Stomach (tissue), 9 donors: ENCODE measurements around the gene CALHM1. TPM values are rescaled to one million over a fixed set of nuclear protein-coding genes. Genes with fewer than 3 reads are reported as not detected.

Experiments used
- DNase-seq, 2 donors: peaks; one replicate each; pipeline versions ENCODE4 v3.0.0 to v3.0.0-alpha.2; 2013 to 2019
- H3K27ac ChIP-seq, 5 donors: fragments of 200-600 bp in 4 of 5; sonication (generic) in 4 of 5; one replicate each; pipeline ENCODE4 v1.5.1; 2013 to 2019; ENCODE audit warnings: mild to moderate bottlenecking in 1 of 5, moderate library complexity in 1 of 5
- H3K27me3 ChIP-seq, 3 donors: fragments of 200-600 bp; sonication (generic); one replicate each; pipeline ENCODE4 v1.5.1; 2017 to 2019; ENCODE audit warnings: mixed run types in 1 of 3
- H3K36me3 ChIP-seq, 4 donors: fragments of 200-600 bp; sonication (generic); 1 replicate in 3 of 4; 2 replicates in 1 of 4; pipeline ENCODE4 v1.5.1; 2016 to 2019
- H3K4me1 ChIP-seq, 4 donors: fragments of 200-600 bp; sonication (generic); one replicate each; pipeline ENCODE4 v1.5.1; 2016 to 2019
- H3K4me3 ChIP-seq, 4 donors: fragments of 200-600 bp; sonication (generic) in 3 of 4; one replicate each; pipeline ENCODE4 v1.5.1; 2016 to 2019; ENCODE audit warnings: mild to moderate bottlenecking in 1 of 4
- H3K9me3 ChIP-seq, 4 donors: fragments of 200-600 bp; sonication (generic); one replicate each; pipeline ENCODE4 v1.5.1; 2016 to 2019
- CTCF ChIP-seq, 7 experiments: fragments of 450-650 bp in 4 of 7; fragments of 200-600 bp in 3 of 7; sonication (generic) in 3 of 7; IDR thresholded peaks; one replicate each; pipeline ENCODE4 v1.5.1; 2016 to 2019; ENCODE audit warnings: antibody characterized with exemption in 7 of 7, control low read depth in 2 of 7, mild to moderate bottlenecking in 1 of 7
- EP300 ChIP-seq: sonication (generic); formaldehyde crosslinking; IDR thresholded peaks from one replicate; pipeline ENCODE4 v1.6.1; 2017; ENCODE audit warnings: antibody characterized with exemption
- POLR2A ChIP-seq, 4 donors: fragments of 450-650 bp; IDR thresholded peaks; one replicate each; pipeline ENCODE4 v1.6.1; 2016; ENCODE audit warnings: antibody characterized with exemption in 4 of 4, control low read depth in 2 of 4, mild to moderate bottlenecking in 1 of 4, moderate library complexity in 1 of 4
- POLR2AphosphoS5 ChIP-seq, 3 donors: sonication (generic); formaldehyde crosslinking; IDR thresholded peaks; one replicate each; pipeline ENCODE4 v1.6.1; 2016; ENCODE audit warnings: antibody characterized with exemption in 3 of 3
- WGBS, 5 donors: extraction: QIAGEN DNeasy Blood & Tissue Kit in 3 of 5; methylation state at CpG; one replicate each; pipeline versions ENCODE4 v1.1.5 to v1.1.7; 2013 to 2018; 5-methylcytosine and 5-hydroxymethylcytosine counted together
- intact Hi-C: fragments of 100-400 bp; cut with DNase I; formaldehyde crosslinking; loops from one replicate; pipeline ENCODE4 v1.15.1; 2023; ENCODE audit warnings: low total_unique reads
- polyA plus RNA-seq, 3 donors: library from polyadenylated mRNA; stranded (reverse); fragments of 200-250 nt; gene quantifications; one replicate each; pipeline ENCODE4 v1.2.3, GENCODE V29; 2013
- total RNA-seq, 5 donors: library from RNA; depleted of rRNA; stranded (reverse); fragments of >200 nt; gene quantifications; one replicate each; pipeline versions ENCODE4 v1.1.0 to v1.2.3, GENCODE V29; 2014 to 2016
- donor health status: healthy with polysubstance abuse.
- donor health status: Bipolar disorder and iron deficiency.
- donor health status: healthy.

CALHM1 gene
- total and polyA plus RNA-seq, 8 donors, result not detected

GRCh38 chr10:103476046-103476768 lies 17.5 kb upstream of the CALHM1 start:
- DNase-seq, result no peak
- H3K4me1 ChIP-seq, result peaks cover 0 to 19% (median 1%) of the 10 kb centered on the region in 4 donors
- 54 to 94% (median 73%) methylated on average over 7 to 11 of the region's 11 CpGs for WGBS, 5 donors
- H3K27ac ChIP-seq, result no peak overlapping the region
- H3K9me3 ChIP-seq, result no peaks in the 10 kb centered on the region
- no peaks in the 10 kb centered on the region for H3K36me3 ChIP-seq
- intact Hi-C loops, result no loop called here
- H3K4me3 ChIP-seq, result no peak overlapping the region
- peaks cover 0 to 18% (median 0%) of the 10 kb centered on the region in 3 donors for H3K27me3 ChIP-seq
- TF ChIP-seq POLR2A (IDR thresholded peaks at IDR 0.05) (no peak), CTCF (IDR thresholded peaks at IDR 0.05) (no peak), POLR2AphosphoS5 (IDR thresholded peaks at IDR 0.05) (no peak), EP300 (no peak)

- H3K4me3 ChIP-seq, result no peak overlapping the region
- no peaks in the 10 kb centered on the region for H3K9me3 ChIP-seq
- intact Hi-C loops, result no loop called here
- peaks cover 0 to 22% (median 0%) of the 10 kb centered on the region in 3 donors for H3K27me3 ChIP-seq
- DNase-seq, result no peak
- WGBS, 5 donors, result 75 to 82% (median 81%) methylated on average over 3 to 4 of the region's 4 CpGs
- H3K4me1 ChIP-seq, result peaks cover 0 to 22% (median 4%) of the 10 kb centered on the region in 4 donors
- no peak overlapping the region for H3K27ac ChIP-seq
- no peaks in the 10 kb centered on the region for H3K36me3 ChIP-seq
- TF ChIP-seq POLR2AphosphoS5 (IDR thresholded peaks at IDR 0.05), result no peak
- TF ChIP-seq POLR2A (IDR thresholded peaks at IDR 0.05), result no peak
- no peak for TF ChIP-seq EP300
- TF ChIP-seq CTCF (IDR thresholded peaks at IDR 0.05), result no peak
Observed at GRCh38 chr10:103475437-103475836, 16.7 kb upstream of the CALHM1 start.

- H3K4me1 ChIP-seq, result peaks cover 0 to 16% (median 4%) of the 10 kb centered on the region in 4 donors
- 85 to 91% (median 89%) methylated on average over 3 of the region's 3 CpGs for WGBS, 5 donors
- TF ChIP-seq CTCF (IDR thresholded peaks at IDR 0.05) (no peak), EP300 (no peak), POLR2A (IDR thresholded peaks at IDR 0.05) (no peak), POLR2AphosphoS5 (IDR thresholded peaks at IDR 0.05) (no peak)
- no peak overlapping the region for H3K4me3 ChIP-seq
- no peak for DNase-seq
- no peaks in the 10 kb centered on the region for H3K36me3 ChIP-seq
- intact Hi-C loops, result no loop called here
- H3K27me3 ChIP-seq, result peaks cover 0 to 15% (median 0%) of the 10 kb centered on the region in 3 donors
- no peak overlapping the region for H3K27ac ChIP-seq
- no peaks in the 10 kb centered on the region for H3K9me3 ChIP-seq
Observed at GRCh38 chr10:103474077-103474476, 15.4 kb upstream of the CALHM1 start.

- WGBS, 5 donors, result 58 to 79% (median 68%) methylated on average over 10 to 32 of the region's 32 CpGs
- Histone ChIP-seq H3K36me3 (no peaks in the 10 kb centered on the region), H3K27ac (no peak overlapping the region), H3K27me3 (peaks cover 0 to 15% (median 0%) of the 10 kb centered on the region in 3 donors), H3K4me3 (no peak overlapping the region), H3K4me1 (peaks cover 0 to 13% (median 4%) of the 10 kb centered on the region in 4 donors), H3K9me3 (no peaks in the 10 kb centered on the region)
- TF ChIP-seq POLR2AphosphoS5 (IDR thresholded peaks at IDR 0.05), result no peak
- no peak for TF ChIP-seq CTCF (IDR thresholded peaks at IDR 0.05)
- no peak for TF ChIP-seq EP300
- no peak for TF ChIP-seq POLR2A (IDR thresholded peaks at IDR 0.05)
- peak in 1 of 2 donors; percentile 63 for DNase-seq
- intact Hi-C loops, result no loop called here
Observed at GRCh38 chr10:103473261-103473671, 14.6 kb upstream of the CALHM1 start.
